HUES64 (cell line): Measurements from ENCODE around the gene MARCHF4. TPM values are rescaled to one million over a fixed set of nuclear protein-coding genes. Genes with fewer than 3 reads are reported as not detected.

Experiments
- H3K27ac ChIP-seq: 2 replicates; pipeline ENCODE4 v1.7.0; 2013; ENCODE audit warnings: low read depth, low read length, inconsistent platforms
- H3K27me3 ChIP-seq: 2 replicates; pipeline ENCODE4 v1.6.1; 2013; ENCODE audit warnings: mild to moderate bottlenecking, low read length; ENCODE audit not compliant: insufficient read depth
- H3K36me3 ChIP-seq: 2 replicates; pipeline ENCODE4 v1.6.1; 2013; ENCODE audit warnings: mild to moderate bottlenecking, low read length; ENCODE audit not compliant: insufficient read depth
- H3K4me1 ChIP-seq: 2 replicates; pipeline ENCODE4 v1.6.1; 2013; ENCODE audit warnings: mild to moderate bottlenecking, low read length, moderate library complexity; ENCODE audit not compliant: insufficient read depth
- H3K4me3 ChIP-seq: 2 replicates; pipeline ENCODE4 v1.5.1; 2013; ENCODE audit warnings: mild to moderate bottlenecking, low read length, moderate library complexity
- H3K9ac ChIP-seq: 2 replicates; pipeline ENCODE4 v1.6.1; 2013; ENCODE audit warnings: mild to moderate bottlenecking, low read depth, low read length
- H3K9me3 ChIP-seq: 2 replicates; pipeline ENCODE4 v1.6.1; 2013; ENCODE audit warnings: low read depth, low read length; ENCODE audit not compliant: insufficient read depth
- WGBS: fragments of 150-250, 120-280 bp; methylation state at CpG from one replicate; pipeline ENCODE4 v1.1.7; 2013; ENCODE audit warnings: missing lambda C conversion rate; 5-methylcytosine and 5-hydroxymethylcytosine counted together
- polyA plus RNA-seq, 2 experiments: library from polyadenylated mRNA; stranded (reverse); fragments of 50-300 nt; gene quantifications; one replicate each; pipeline ENCODE4 v1.2.3, GENCODE V29; 2013

MARCHF4 gene
- polyA plus RNA-seq (2013, experiment 1 of 2): 1.5 TPM
- 1.3 TPM for polyA plus RNA-seq (2013, experiment 2 of 2)

GRCh38 chr2:216371721-216372702 is at the start of gene MARCHF4:
Gene MARCHF4 (minus strand): TSS chr2:216372483. CDS start chr2:216370260, 2,223 bp downstream.
- peak within 1 kb of the TSS; percentile 75 for H3K4me3 ChIP-seq

GRCh38 chr2:216420367-216421101 is 48.3 kb upstream of the MARCHF4 start:
- Histone ChIP-seq H3K27me3 (no peaks in the 10 kb centered on the region), H3K36me3 (peaks cover 78% of the 10 kb centered on the region), H3K9me3 (peaks cover 16% of the 10 kb centered on the region), H3K4me3 (no peak overlapping the region), H3K9ac (no peak overlapping the region), H3K4me1 (no peaks in the 10 kb centered on the region), H3K27ac (no peak overlapping the region)
- WGBS: 95% methylated on average over 8 of the region's 9 CpGs

More at GRCh38 chr2:216371721-216372702, at the start of gene MARCHF4:
- Histone ChIP-seq H3K27me3 (peaks cover 44% of the 10 kb centered on the region), H3K4me1 (peaks cover 30% of the 10 kb centered on the region), H3K27ac (no peak within 1 kb of the TSS), H3K9ac (no peak within 1 kb of the TSS), H3K36me3 (no peaks in the 10 kb centered on the region), H3K9me3 (no peaks in the 10 kb centered on the region)
- under 1% methylated on average over 56 of the region's 60 CpGs for WGBS

GRCh38 chr2:216418981-216419380 is 46.7 kb upstream of the MARCHF4 start:
- Histone ChIP-seq H3K36me3 (peaks cover 75% of the 10 kb centered on the region), H3K4me3 (no peak overlapping the region), H3K9me3 (peaks cover 1% of the 10 kb centered on the region; the same call in 1 of the 2 replicates), H3K4me1 (no peaks in the 10 kb centered on the region), H3K27ac (no peak overlapping the region), H3K9ac (no peak overlapping the region), H3K27me3 (no peaks in the 10 kb centered on the region)
- WGBS: 92% methylated on average over 1 of the region's 1 CpG

- H3K4me3 ChIP-seq: no peak overlapping the region
- H3K27ac ChIP-seq: no peak overlapping the region
- peaks cover 52% of the 10 kb centered on the region for H3K36me3 ChIP-seq
- H3K27me3 ChIP-seq: no peaks in the 10 kb centered on the region
- H3K9me3 ChIP-seq: no peaks in the 10 kb centered on the region
- peaks cover 5% of the 10 kb centered on the region for H3K4me1 ChIP-seq
- 92% methylated on average over 5 of the region's 6 CpGs for WGBS
- H3K9ac ChIP-seq: no peak overlapping the region
Measured at GRCh38 chr2:216416571-216417307, 44.5 kb upstream of the MARCHF4 start.

- WGBS: 95% methylated on average over 3 of the region's 3 CpGs
- Histone ChIP-seq H3K4me3 (no peak overlapping the region), H3K4me1 (peaks cover 8% of the 10 kb centered on the region), H3K9ac (no peak overlapping the region), H3K27ac (no peak overlapping the region), H3K27me3 (no peaks in the 10 kb centered on the region), H3K36me3 (peaks cover 43% of the 10 kb centered on the region), H3K9me3 (no peaks in the 10 kb centered on the region)
Measured at GRCh38 chr2:216415541-216415940, 43.3 kb upstream of the MARCHF4 start.

- WGBS: 98% methylated on average over 3 of the region's 3 CpGs
- Histone ChIP-seq H3K27ac (no peak overlapping the region), H3K4me1 (peaks cover 8% of the 10 kb centered on the region)
Measured at GRCh38 chr2:216414772-216415319, 42.6 kb upstream of the MARCHF4 start.

GRCh38 chr2:216413882-216414281 is 41.6 kb upstream of the MARCHF4 start:
- Histone ChIP-seq H3K9ac (no peak overlapping the region), H3K4me3 (no peak overlapping the region), H3K36me3 (peaks cover 35% of the 10 kb centered on the region), H3K4me1 (peaks cover 8% of the 10 kb centered on the region), H3K9me3 (no peaks in the 10 kb centered on the region), H3K27ac (no peak overlapping the region), H3K27me3 (no peaks in the 10 kb centered on the region)
- WGBS: 92% methylated on average over 5 of the region's 5 CpGs

More at GRCh38 chr2:216414772-216415319, 42.6 kb upstream of the MARCHF4 start:
- H3K27me3 ChIP-seq: no peaks in the 10 kb centered on the region
- peaks cover 37% of the 10 kb centered on the region for H3K36me3 ChIP-seq
- no peak overlapping the region for H3K4me3 ChIP-seq
- no peak overlapping the region for H3K9ac ChIP-seq
- no peaks in the 10 kb centered on the region for H3K9me3 ChIP-seq

- H3K27me3 ChIP-seq: no peaks in the 10 kb centered on the region
- peaks cover 13% of the 10 kb centered on the region for H3K4me1 ChIP-seq
- WGBS: 6% methylated on average over 56 of the region's 56 CpGs
- peak within 1 kb of the TSS; percentile 67 for H3K27ac ChIP-seq
- H3K9ac ChIP-seq: peak within 1 kb of the TSS; percentile 90
- H3K36me3 ChIP-seq: peaks cover 29% of the 10 kb centered on the region
- H3K9me3 ChIP-seq: no peaks in the 10 kb centered on the region
- H3K4me3 ChIP-seq: peak within 1 kb of the TSS; percentile 92
Measured at GRCh38 chr2:216412022-216412999, 40.0 kb upstream of the MARCHF4 start, which contains the start of gene SMARCAL1. Gene SMARCAL1 (plus strand): TSS chr2:216412484. CDS start chr2:216414705, 2,221 bp downstream.

- Histone ChIP-seq H3K27ac (no peak overlapping the region), H3K4me3 (no peak overlapping the region), H3K4me1 (peaks cover 20% of the 10 kb centered on the region), H3K36me3 (peaks cover 12% of the 10 kb centered on the region), H3K9me3 (no peaks in the 10 kb centered on the region), H3K9ac (no peak overlapping the region), H3K27me3 (no peaks in the 10 kb centered on the region)
- 96% methylated on average over 7 of the region's 7 CpGs for WGBS
Measured at GRCh38 chr2:216410550-216410949, 38.3 kb upstream of the MARCHF4 start.
